ENCODE measurements around the gene MAP7. TPM values are rescaled to one million over a fixed set of nuclear protein-coding genes. Genes with fewer than 3 reads are reported as not detected.

The MAP7 gene
- total and polyA plus RNA-seq, 9 of the 15 experiments (the other 6 are each of a cell fraction or from before 2014, with no cell fraction given) = 0.76 to 7.7 (median 3.9) TPM

DNA sequence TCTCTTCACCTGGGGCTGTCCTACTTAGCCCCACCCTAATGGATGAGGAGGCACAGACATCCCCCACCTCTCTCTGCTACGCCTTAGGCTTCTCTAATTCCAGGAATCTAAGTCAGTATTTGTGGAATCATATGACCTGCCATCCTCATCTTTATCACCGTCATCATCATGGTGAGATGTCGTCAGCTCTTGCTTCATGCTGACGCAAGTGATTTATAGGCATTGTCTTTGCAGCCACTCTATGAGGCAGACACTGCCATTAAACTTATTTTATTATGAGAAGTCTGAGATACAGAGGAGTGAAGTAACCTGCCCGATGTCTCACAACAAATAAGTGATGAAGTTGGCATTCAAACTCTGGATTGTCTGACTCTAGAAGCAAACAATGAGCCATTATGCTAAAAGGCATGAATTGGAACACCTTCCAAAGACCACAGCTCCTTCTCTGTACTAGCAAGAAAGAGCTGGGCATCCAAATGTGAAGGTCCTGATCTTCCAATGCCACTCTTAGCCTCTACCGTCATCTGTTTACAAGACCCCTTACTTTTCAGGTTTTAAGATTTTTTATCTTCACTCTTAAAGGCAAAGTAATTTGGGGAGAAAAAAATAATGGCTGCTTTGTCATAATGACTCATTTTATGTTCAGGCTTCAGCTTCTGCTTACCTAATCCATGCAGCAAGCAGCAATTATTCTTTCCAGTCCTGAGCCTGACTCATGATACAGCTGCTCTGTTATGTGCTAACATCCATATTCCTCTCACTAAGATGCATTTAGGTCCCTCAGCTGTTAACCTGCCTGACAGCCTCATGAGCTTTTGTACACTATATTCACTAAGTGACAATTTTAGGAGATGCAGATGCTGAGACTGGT, 146.9 kb downstream of the MAP7 start (continued):
- TF ChIP-seq SLC30A9 (CRISPR knock-in tag; IDR thresholded peaks at IDR 0.05) (no peak), POLR2H (tag; IDR thresholded peaks at IDR 0.05; ENCODE audit: low read depth) (peak; percentile 58), ZNF232 (CRISPR knock-in tag; IDR thresholded peaks at IDR 0.05) (no peak), RBM17 (IDR thresholded peaks at IDR 0.05; ENCODE audit: borderline replicate concordance, low read depth, low read length) (no peak), NFYB (IDR thresholded peaks at IDR 0.05; ENCODE audit: extremely low read depth, insufficient read length) (no peak), CREBBP (IDR thresholded peaks at IDR 0.05; ENCODE audit: low read depth, low read length) (no peak), ELF1 (tag; IDR thresholded peaks at IDR 0.05) (no peak), ERF (CRISPR knock-in tag; IDR thresholded peaks at IDR 0.05) (no peak), DMBX1 (CRISPR knock-in tag; IDR thresholded peaks at IDR 0.05; ENCODE audit: borderline replicate concordance) (peak; percentile 18; the same call in 1 of the 2 replicates), HEY1 (CRISPR knock-in tag; IDR thresholded peaks at IDR 0.05; ENCODE audit: borderline replicate concordance) (0 out of 2 replicates have a peak, but pooled peaks have one; percentile 25), ZNF165 (CRISPR knock-in tag; IDR thresholded peaks at IDR 0.05; ENCODE audit: borderline replicate concordance) (no peak), KDM5B (IDR thresholded peaks at IDR 0.05; ENCODE audit: insufficient replicate concordance, low read depth, low read length) (no peak), U2AF1 (optimal IDR thresholded peaks at IDR 0.05; ENCODE audit: low read depth, low read length) (no peak), NUFIP1 (IDR thresholded peaks at IDR 0.05; ENCODE audit: partially characterized antibody) (no peak), MCM5 (IDR thresholded peaks at IDR 0.05; ENCODE audit: low read depth) (no peak), RUNX1 (IDR thresholded peaks at IDR 0.05; ENCODE audit: low read depth) (no peak)
- TF ChIP-seq, protein P1, sequence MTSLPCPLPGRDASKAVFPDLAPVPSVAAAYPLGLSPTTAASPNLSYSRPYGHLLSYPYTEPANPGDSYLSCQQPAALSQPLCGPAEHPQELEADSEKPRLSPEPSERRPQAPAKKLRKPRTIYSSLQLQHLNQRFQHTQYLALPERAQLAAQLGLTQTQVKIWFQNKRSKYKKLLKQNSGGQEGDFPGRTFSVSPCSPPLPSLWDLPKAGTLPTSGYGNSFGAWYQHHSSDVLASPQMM (CRISPR knock-in tag; IDR thresholded peaks at IDR 0.05) = no peak
- TF ChIP-seq, protein P2, sequence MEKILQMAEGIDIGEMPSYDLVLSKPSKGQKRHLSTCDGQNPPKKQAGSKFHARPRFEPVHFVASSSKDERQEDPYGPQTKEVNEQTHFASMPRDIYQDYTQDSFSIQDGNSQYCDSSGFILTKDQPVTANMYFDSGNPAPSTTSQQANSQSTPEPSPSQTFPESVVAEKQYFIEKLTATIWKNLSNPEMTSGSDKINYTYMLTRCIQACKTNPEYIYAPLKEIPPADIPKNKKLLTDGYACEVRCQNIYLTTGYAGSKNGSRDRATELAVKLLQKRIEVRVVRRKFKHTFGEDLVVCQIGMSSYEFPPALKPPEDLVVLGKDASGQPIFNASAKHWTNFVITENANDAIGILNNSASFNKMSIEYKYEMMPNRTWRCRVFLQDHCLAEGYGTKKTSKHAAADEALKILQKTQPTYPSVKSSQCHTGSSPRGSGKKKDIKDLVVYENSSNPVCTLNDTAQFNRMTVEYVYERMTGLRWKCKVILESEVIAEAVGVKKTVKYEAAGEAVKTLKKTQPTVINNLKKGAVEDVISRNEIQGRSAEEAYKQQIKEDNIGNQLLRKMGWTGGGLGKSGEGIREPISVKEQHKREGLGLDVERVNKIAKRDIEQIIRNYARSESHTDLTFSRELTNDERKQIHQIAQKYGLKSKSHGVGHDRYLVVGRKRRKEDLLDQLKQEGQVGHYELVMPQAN (IDR thresholded peaks at IDR 0.05; ENCODE audit: borderline replicate concordance) = no peak
- TF ChIP-seq, protein P3, sequence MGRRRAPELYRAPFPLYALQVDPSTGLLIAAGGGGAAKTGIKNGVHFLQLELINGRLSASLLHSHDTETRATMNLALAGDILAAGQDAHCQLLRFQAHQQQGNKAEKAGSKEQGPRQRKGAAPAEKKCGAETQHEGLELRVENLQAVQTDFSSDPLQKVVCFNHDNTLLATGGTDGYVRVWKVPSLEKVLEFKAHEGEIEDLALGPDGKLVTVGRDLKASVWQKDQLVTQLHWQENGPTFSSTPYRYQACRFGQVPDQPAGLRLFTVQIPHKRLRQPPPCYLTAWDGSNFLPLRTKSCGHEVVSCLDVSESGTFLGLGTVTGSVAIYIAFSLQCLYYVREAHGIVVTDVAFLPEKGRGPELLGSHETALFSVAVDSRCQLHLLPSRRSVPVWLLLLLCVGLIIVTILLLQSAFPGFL (CRISPR knock-in tag; IDR thresholded peaks at IDR 0.05) = no peak
- TF ChIP-seq, protein P4, sequence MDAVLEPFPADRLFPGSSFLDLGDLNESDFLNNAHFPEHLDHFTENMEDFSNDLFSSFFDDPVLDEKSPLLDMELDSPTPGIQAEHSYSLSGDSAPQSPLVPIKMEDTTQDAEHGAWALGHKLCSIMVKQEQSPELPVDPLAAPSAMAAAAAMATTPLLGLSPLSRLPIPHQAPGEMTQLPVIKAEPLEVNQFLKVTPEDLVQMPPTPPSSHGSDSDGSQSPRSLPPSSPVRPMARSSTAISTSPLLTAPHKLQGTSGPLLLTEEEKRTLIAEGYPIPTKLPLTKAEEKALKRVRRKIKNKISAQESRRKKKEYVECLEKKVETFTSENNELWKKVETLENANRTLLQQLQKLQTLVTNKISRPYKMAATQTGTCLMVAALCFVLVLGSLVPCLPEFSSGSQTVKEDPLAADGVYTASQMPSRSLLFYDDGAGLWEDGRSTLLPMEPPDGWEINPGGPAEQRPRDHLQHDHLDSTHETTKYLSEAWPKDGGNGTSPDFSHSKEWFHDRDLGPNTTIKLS (IDR thresholded peaks at IDR 0.05; ENCODE audit: borderline replicate concordance, low read depth) = no peak
- TF ChIP-seq, protein P5, sequence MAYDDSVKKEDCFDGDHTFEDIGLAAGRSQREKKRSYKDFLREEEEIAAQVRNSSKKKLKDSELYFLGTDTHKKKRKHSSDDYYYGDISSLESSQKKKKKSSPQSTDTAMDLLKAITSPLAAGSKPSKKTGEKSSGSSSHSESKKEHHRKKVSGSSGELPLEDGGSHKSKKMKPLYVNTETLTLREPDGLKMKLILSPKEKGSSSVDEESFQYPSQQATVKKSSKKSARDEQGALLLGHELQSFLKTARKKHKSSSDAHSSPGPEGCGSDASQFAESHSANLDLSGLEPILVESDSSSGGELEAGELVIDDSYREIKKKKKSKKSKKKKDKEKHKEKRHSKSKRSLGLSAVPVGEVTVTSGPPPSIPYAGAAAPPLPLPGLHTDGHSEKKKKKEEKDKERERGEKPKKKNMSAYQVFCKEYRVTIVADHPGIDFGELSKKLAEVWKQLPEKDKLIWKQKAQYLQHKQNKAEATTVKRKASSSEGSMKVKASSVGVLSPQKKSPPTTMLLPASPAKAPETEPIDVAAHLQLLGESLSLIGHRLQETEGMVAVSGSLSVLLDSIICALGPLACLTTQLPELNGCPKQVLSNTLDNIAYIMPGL (CRISPR knock-in tag; IDR thresholded peaks at IDR 0.05) = no peak
